HG02840 (cell line): ENCODE results near the gene PPM1H.
A peak's percentile ranks its signal among the peaks of the same experiment; 100 is the strongest.
"Not testable (repeated sequence)": the region's sequence is repeated elsewhere in the genome, so short reads cannot be mapped to it uniquely, and the experiment has no call there.

Source experiments
- ATAC-seq: cut with Tn5 transposase; IDR thresholded peaks from one replicate; pipeline ENCODE4 v1.9.1; 2021; ENCODE audit warnings: mild to moderate bottlenecking, moderate library complexity, moderate number of reproducible peaks; ENCODE audit not compliant: unreplicated experiment, low FRiP score

Gene PPM1H

GRCh38 chr12:62694632-62695031 is 240.3 kb downstream of the PPM1H start:
- ATAC-seq: peak; percentile 61

- ATAC-seq: peak; percentile 9
Observed at GRCh38 chr12:62694116-62694515, 240.8 kb downstream of the PPM1H start.

- no peak for ATAC-seq
Observed at GRCh38 chr12:62693376-62694050, 241.4 kb downstream of the PPM1H start.

GRCh38 chr12:62692884-62693283 is 242.1 kb downstream of the PPM1H start:
- ATAC-seq: no peak

- no peak for ATAC-seq
Observed at GRCh38 chr12:62691309-62691708, 243.6 kb downstream of the PPM1H start.

- no peak for ATAC-seq
Observed at GRCh38 chr12:62689042-62689839, 245.7 kb downstream of the PPM1H start.

- no peak for ATAC-seq
Observed at GRCh38 chr12:62686938-62687337, 248.0 kb downstream of the PPM1H start.

- no peak for ATAC-seq
Observed at GRCh38 chr12:62684570-62685295, 250.2 kb downstream of the PPM1H start.

GRCh38 chr12:62683776-62684569 is 251.0 kb downstream of the PPM1H start:
- ATAC-seq: no peak

GRCh38 chr12:62681306-62681705 is 253.6 kb downstream of the PPM1H start:
- no peak for ATAC-seq

GRCh38 chr12:62679608-62680007 is 255.3 kb downstream of the PPM1H start:
- ATAC-seq: no peak

GRCh38 chr12:62677355-62677754 is 257.6 kb downstream of the PPM1H start:
- ATAC-seq: no peak

- ATAC-seq: no peak
Observed at GRCh38 chr12:62676521-62677307, 258.2 kb downstream of the PPM1H start.

GRCh38 chr12:62673028-62673815 is 261.7 kb downstream of the PPM1H start:
- ATAC-seq: no peak

- ATAC-seq: no peak
Observed at GRCh38 chr12:62670986-62671720, 263.8 kb downstream of the PPM1H start.

GRCh38 chr12:62668782-62669181 is 266.2 kb downstream of the PPM1H start:
- ATAC-seq: no peak

GRCh38 chr12:62664951-62665350 is 270.0 kb downstream of the PPM1H start:
- ATAC-seq: not testable (repeated sequence)

- ATAC-seq: no peak
Observed at GRCh38 chr12:62660756-62661155, 274.2 kb downstream of the PPM1H start.
